Activated CD4-positive, alpha-beta T cell treated with anti-CD3 and anti-CD28 coated beads, Interleukin-2, amount 50 U/mL, for 16 hours (primary cell): ENCODE data around the gene SNAPC1.

ENCODE experiments used
- DNase-seq: peaks from one replicate; pipeline ENCODE4 v3.0.0-alpha.2; 2020

The SNAPC1 gene

GRCh38 chr14:61813096-61813606 is 50.9 kb downstream of the SNAPC1 start:
- no peak for DNase-seq

GRCh38 chr14:61822458-61822857 is 60.2 kb downstream of the SNAPC1 start:
- no peak for DNase-seq

GRCh38 chr14:61832783-61833182 is 70.6 kb downstream of the SNAPC1 start:
- DNase-seq = no peak

DNA sequence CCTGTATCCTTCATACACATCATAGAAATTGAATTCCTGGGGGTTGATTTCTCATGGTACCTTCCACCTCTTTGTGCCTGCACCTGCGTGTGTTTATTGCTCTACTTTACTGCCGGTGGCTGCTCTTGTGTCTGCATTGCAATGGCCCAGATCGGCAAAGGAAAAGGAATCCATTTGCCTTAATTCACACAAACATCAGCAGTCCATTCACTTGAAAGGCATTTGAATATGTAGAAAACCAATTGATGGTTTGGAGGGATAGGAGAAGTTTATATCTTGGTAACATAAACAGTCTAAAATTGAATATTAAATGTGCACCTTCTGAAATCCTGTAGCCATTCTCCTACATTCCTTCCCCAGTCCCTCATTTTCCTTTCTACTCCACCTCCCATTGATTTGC is 74.0 kb downstream of the SNAPC1 start:
- DNase-seq = no peak

DNA sequence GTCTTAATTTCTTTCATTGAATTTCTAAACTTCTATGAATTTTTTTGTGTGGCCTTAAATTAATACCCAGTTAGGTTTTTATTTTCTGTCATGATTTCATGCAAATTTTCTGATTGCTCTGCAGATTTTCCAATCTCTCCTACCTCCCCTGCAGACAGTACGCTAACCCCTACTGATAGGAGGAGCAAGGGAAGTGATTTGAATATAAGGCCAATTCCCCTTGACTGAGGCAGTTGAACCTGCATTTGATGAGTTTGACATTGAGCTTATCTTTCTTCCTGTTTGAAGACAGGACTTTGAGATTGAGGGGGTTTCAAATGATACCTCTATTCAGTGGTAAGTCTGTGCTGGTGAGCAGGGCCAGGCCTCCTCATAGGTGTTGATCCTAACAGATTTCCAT is 74.6 kb downstream of the SNAPC1 start:
- no peak for DNase-seq

- DNase-seq = peak; percentile 79
Measured at GRCh38 chr14:61837336-61838229, 75.4 kb downstream of the SNAPC1 start.

DNA sequence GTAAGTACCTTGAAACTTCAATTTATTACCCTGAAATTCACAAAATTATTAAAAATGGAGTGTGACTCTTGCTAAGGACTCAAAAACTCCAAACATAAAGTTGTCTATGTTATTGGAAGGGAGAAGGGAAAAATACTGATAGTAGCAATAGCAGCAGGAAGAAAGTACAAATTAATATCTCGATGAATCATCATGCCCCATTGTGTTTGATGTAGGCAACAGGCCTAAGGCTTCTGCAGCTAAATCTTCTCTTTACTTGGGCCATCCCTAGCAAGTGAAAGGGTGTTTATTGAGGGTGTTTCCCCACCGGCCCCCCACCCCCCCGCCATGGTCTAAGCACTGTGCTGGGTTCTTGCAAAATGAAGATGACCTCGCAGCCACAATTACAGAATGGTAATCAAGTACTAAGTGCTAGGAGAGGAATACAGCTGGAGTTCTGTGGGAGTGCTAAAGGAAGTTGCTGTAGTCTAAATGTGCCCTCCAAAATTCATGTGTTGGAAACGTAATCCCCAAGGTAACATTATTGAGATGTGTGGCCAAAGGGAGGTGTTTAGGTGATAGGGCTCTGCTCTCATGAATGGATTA is 76.5 kb downstream of the SNAPC1 start:
- DNase-seq = no peak

- no peak for DNase-seq
Measured at GRCh38 chr14:61839507-61839906, 77.3 kb downstream of the SNAPC1 start.

DNA sequence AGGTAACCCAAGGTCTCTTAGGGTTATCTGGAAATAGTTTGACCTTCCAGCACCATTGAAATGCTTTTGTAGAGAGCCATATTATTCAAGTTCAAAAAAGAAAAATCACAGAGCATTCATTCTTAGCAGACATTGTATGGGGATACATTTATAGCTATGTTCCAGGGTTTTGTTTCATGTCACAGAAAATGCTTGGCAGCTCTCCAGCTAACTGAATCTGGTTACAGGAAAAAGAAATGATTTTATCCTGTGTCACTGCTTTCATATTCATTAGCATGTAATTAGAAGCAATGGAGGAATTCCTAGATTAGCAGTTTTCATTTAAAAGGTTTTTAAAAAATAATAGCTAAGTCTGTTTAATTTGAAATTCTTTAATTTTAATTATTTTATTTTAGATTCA is 78.9 kb downstream of the SNAPC1 start:
- no peak for DNase-seq
